GM23338 (cell line): Measurements from ENCODE around the gene PGAM1. TPM values are rescaled to one million over a fixed set of nuclear protein-coding genes. Genes with fewer than 3 reads are reported as not detected.

Source experiments
- ATAC-seq: fragments of 200-7000 bp; cut with Tn5 transposase; 3 replicates; pipeline ENCODE4 v1.9.1; 2020
- DNase-seq: peaks from one replicate; pipeline ENCODE4 v3.0.0-alpha.2; 2015; ENCODE audit warnings: low spot score
- H2AFZ ChIP-seq: fragments of 200-600 bp; sonication (generic); 2 replicates; pipeline ENCODE4 v1.8.0; 2016; ENCODE audit warnings: antibody characterized with exemption, mild to moderate bottlenecking, moderate library complexity
- H3F3A ChIP-seq: fragments of 200-600 bp; sonication (generic); replicated peaks from 2 replicates; pipeline ENCODE4 v1.8.0; 2017; ENCODE audit warnings: antibody characterized with exemption, mixed run types, low read depth
- H3K27ac ChIP-seq: fragments of 200-600 bp; sonication (generic); 2 replicates; pipeline ENCODE4 v1.6.1; 2016; ENCODE audit warnings: low read depth
- H3K27me3 ChIP-seq: fragments of 200-600 bp; sonication (generic); 2 replicates; pipeline ENCODE4 v1.8.0; 2016; ENCODE audit warnings: mild to moderate bottlenecking, mixed run types, moderate library complexity; ENCODE audit not compliant: insufficient read depth
- H3K36me3 ChIP-seq: fragments of 200-600 bp; sonication (generic); 2 replicates; pipeline ENCODE4 v1.8.0; 2016; ENCODE audit warnings: mild to moderate bottlenecking; ENCODE audit not compliant: insufficient read depth
- H3K4me1 ChIP-seq: fragments of 200-600 bp; sonication (generic); 2 replicates; pipeline ENCODE4 v1.8.0; 2016; ENCODE audit warnings: mild to moderate bottlenecking, moderate library complexity; ENCODE audit not compliant: insufficient read depth
- H3K4me2 ChIP-seq: fragments of 200-600 bp; sonication (generic); 2 replicates; pipeline ENCODE4 v1.7.1; 2017; ENCODE audit warnings: mixed run types
- H3K4me3 ChIP-seq: fragments of 200-600 bp; sonication (generic); 2 replicates; pipeline ENCODE4 v1.6.1; 2016; ENCODE audit warnings: mixed run types
- H3K79me2 ChIP-seq: fragments of 200-600 bp; sonication (generic); replicated peaks from 2 replicates; pipeline ENCODE4 v1.8.0; 2017; ENCODE audit warnings: mild to moderate bottlenecking; ENCODE audit not compliant: insufficient read depth
- H3K9me2 ChIP-seq: fragments of 200-600 bp; sonication (generic); 2 replicates; pipeline ENCODE4 v1.8.0; 2017; ENCODE audit not compliant: insufficient read depth
- H4K20me1 ChIP-seq: fragments of 200-600 bp; sonication (generic); replicated peaks from 2 replicates; pipeline ENCODE4 v1.8.0; 2017; ENCODE audit warnings: mild to moderate bottlenecking; ENCODE audit not compliant: insufficient read depth
- H3K27ac Mint-ChIP-seq: 2 replicates; pipeline ENCODE4 v1.8.0; 2020; ENCODE audit warnings: inconsistent platforms, mild to moderate bottlenecking, moderate library complexity, mixed read lengths
- H3K27me3 Mint-ChIP-seq: 3 replicates; pipeline ENCODE4 v1.8.0; 2022; ENCODE audit warnings: low read depth, mild to moderate bottlenecking, moderate library complexity, mixed read lengths, inconsistent platforms; ENCODE audit not compliant: insufficient read depth, poor library complexity
- H3K36me3 Mint-ChIP-seq: 3 replicates; pipeline ENCODE4 v1.8.0; 2021; ENCODE audit warnings: low read depth, mild to moderate bottlenecking, inconsistent platforms, moderate library complexity, mixed read lengths
- H3K4me1 Mint-ChIP-seq: 3 replicates; pipeline ENCODE4 v1.8.0; 2020; ENCODE audit warnings: mild to moderate bottlenecking, inconsistent platforms, mixed read lengths
- H3K4me3 Mint-ChIP-seq: 3 replicates; pipeline ENCODE4 v1.8.0; 2021; ENCODE audit warnings: moderate library complexity, mild to moderate bottlenecking, inconsistent platforms, mixed read lengths
- H3K9me3 Mint-ChIP-seq: 3 replicates; pipeline ENCODE4 v1.8.0; 2020; ENCODE audit warnings: moderate library complexity, mild to moderate bottlenecking, inconsistent platforms, mixed read lengths
- CREB1 ChIP-seq: fragments of 250-450 bp; sonication (Bioruptor Pico); IDR thresholded peaks from 2 replicates; pipeline ENCODE4 v1.5.0; 2020; ENCODE audit warnings: low read depth, mild to moderate bottlenecking, moderate library complexity
- CTCF ChIP-seq, 2 experiments: fragments of 200-600 bp in 1 of 2; sonication (generic) in 1 of 2; conservative IDR thresholded peaks; 2 replicates each; pipeline versions ENCODE4 v1.5.1 to v1.6.1; 2016 to 2017; ENCODE audit warnings: antibody characterized with exemption in 2 of 2, low read depth in 2 of 2, mild to moderate bottlenecking in 2 of 2, moderate library complexity in 1 of 2
- ETS1 ChIP-seq: IDR thresholded peaks from 2 replicates; pipeline ENCODE4 v1.6.1; 2016; ENCODE audit warnings: antibody characterized with exemption
- EZH2 ChIP-seq: fragments of 200-600 bp; sonication (generic); IDR thresholded peaks from one replicate; pipeline ENCODE4 v1.8.0; 2017; ENCODE audit warnings: antibody characterized with exemption, mild to moderate bottlenecking, low read depth; ENCODE audit not compliant: unreplicated experiment
- EZH2phosphoT487 ChIP-seq: fragments of 200-600 bp; sonication (generic); IDR thresholded peaks from one replicate; pipeline ENCODE4 v1.8.1; 2018; ENCODE audit warnings: antibody characterized with exemption; ENCODE audit not compliant: unreplicated experiment
- JUNB ChIP-seq: IDR thresholded peaks from one replicate; pipeline ENCODE4 v1.6.1; 2016; ENCODE audit warnings: antibody characterized with exemption; ENCODE audit not compliant: unreplicated experiment
- NANOG ChIP-seq: IDR thresholded peaks from 2 replicates; pipeline ENCODE4 v1.6.1; 2016; ENCODE audit warnings: antibody characterized with exemption, borderline replicate concordance
- POLR2AphosphoS5 ChIP-seq: IDR thresholded peaks from 2 replicates; pipeline ENCODE4 v1.6.1; 2016; ENCODE audit warnings: antibody characterized with exemption, low read depth
- STAT1 ChIP-seq: IDR thresholded peaks from one replicate; pipeline ENCODE4 v1.6.1; 2016; ENCODE audit warnings: antibody characterized with exemption; ENCODE audit not compliant: unreplicated experiment
- ZNF331 ChIP-seq: fragments of 250-450 bp; sonication (Bioruptor Pico); IDR thresholded peaks from 2 replicates; pipeline ENCODE4 v1.5.0; 2020; ENCODE audit warnings: low read depth, mild to moderate bottlenecking, moderate library complexity
- ZNF462 ChIP-seq: fragments of 250-450 bp; sonication (Bioruptor Pico); IDR thresholded peaks from 2 replicates; pipeline ENCODE4 v1.5.0; 2020; ENCODE audit warnings: mild to moderate bottlenecking, moderate library complexity
- polyA plus RNA-seq: library from polyadenylated mRNA; unstranded; fragments of >200 nt; fragmentation: Nextera tagmentation; extraction: Ambion mirVana; gene quantifications from 2 replicates; pipeline ENCODE4 v1.2.1, GENCODE V29; 2016
- total RNA-seq: library from RNA; depleted of rRNA; stranded (reverse); fragments of >200 nt; shearing (Covaris generic); gene quantifications from 2 replicates; pipeline ENCODE4 v1.2.3, GENCODE V29; 2014

The PGAM1 gene
- total and polyA plus RNA-seq, 2 experiments from 2014 or later = 497 to 930 TPM

- Histone ChIP-seq H2AFZ (peak within 1 kb of the TSS; percentile 72), H3K79me2 (peaks cover 63% of the 10 kb centered on the region), H4K20me1 (peaks cover 21% of the 10 kb centered on the region), H3K4me1 (peaks cover 11% of the 10 kb centered on the region), H3K9me2 (no peaks in the 10 kb centered on the region), H3F3A (0 out of 2 replicates have a peak, but pooled peaks cover 3% of the 10 kb centered on the region), H3K4me3 (peak within 1 kb of the TSS; percentile 88), H3K4me2 (peak within 1 kb of the TSS; percentile 91), H3K27me3 (no peaks in the 10 kb centered on the region), H3K36me3 (peaks cover 3% of the 10 kb centered on the region; the same call in 1 of the 2 replicates), H3K27ac (peak within 1 kb of the TSS; percentile 64)
- ATAC-seq = peak; percentile 95
- DNase-seq = peak; percentile 99
- TF ChIP-seq EZH2 (no peak), EZH2phosphoT487 (no peak), NANOG (no peak), CTCF (conservative IDR thresholded peaks at IDR 0.05; ENCODE audit: low read depth in 2 of 2) (0 out of 4 replicates have a peak, but pooled peaks of 1 of the 2 experiments have one; percentile 11), JUNB (no peak), ETS1 (peak; percentile 91), STAT1 (no peak), POLR2AphosphoS5 (peak; percentile 91)
- H3K27ac Mint-ChIP-seq = peak within 1 kb of the TSS; percentile 91
- H3K4me3 Mint-ChIP-seq = peak within 1 kb of the TSS; percentile 93
- H3K9me3 Mint-ChIP-seq = no peaks in the 10 kb centered on the region
- peaks cover 22% of the 10 kb centered on the region for H3K36me3 Mint-ChIP-seq
- H3K4me1 Mint-ChIP-seq = peaks cover 12% of the 10 kb centered on the region
- peaks cover 3% of the 10 kb centered on the region for H3K27me3 Mint-ChIP-seq
Measured at GRCh38 chr10:97445722-97446639, 20.0 kb downstream of the PGAM1 start, which contains the start of the genes EXOSC1 and ZDHHC16. Gene EXOSC1, minus strand, starts transcription at chr10:97446006. Its CDS starts 21 bp downstream, at chr10:97445985. Gene ZDHHC16, plus strand, starts transcription at chr10:97446175. Its CDS starts 5,501 bp downstream, at chr10:97451676.

GRCh38 chr10:97450828-97451227 is 24.8 kb downstream of the PGAM1 start:
- ATAC-seq = no peak
- no peak overlapping the region for H3K4me3 ChIP-seq
- H3K36me3 Mint-ChIP-seq = peaks cover 38% of the 10 kb centered on the region
- 0 out of 2 replicates have a peak, but pooled peaks cover 7% of the 10 kb centered on the region for H3F3A ChIP-seq
- peaks cover 11% of the 10 kb centered on the region for H3K27me3 Mint-ChIP-seq
- H3K9me2 ChIP-seq = no peaks in the 10 kb centered on the region
- H3K4me3 Mint-ChIP-seq = no peak overlapping the region
- no peaks in the 10 kb centered on the region for H3K9me3 Mint-ChIP-seq
- H3K79me2 ChIP-seq = peaks cover 56% of the 10 kb centered on the region
- H3K4me2 ChIP-seq = no peak overlapping the region
- no peaks in the 10 kb centered on the region for H3K27me3 ChIP-seq
- H2AFZ ChIP-seq = no peak overlapping the region
- DNase-seq = no peak
- H3K27ac Mint-ChIP-seq = no peak overlapping the region
- H3K27ac ChIP-seq = no peak overlapping the region
- peaks cover 12% of the 10 kb centered on the region; the same call in 1 of the 2 replicates for H3K36me3 ChIP-seq
- peaks cover 32% of the 10 kb centered on the region for H4K20me1 ChIP-seq
- peaks cover 11% of the 10 kb centered on the region for H3K4me1 ChIP-seq
- H3K4me1 Mint-ChIP-seq = peaks cover 8% of the 10 kb centered on the region
- TF ChIP-seq ZNF331 (no peak), ZNF462 (no peak), NANOG (no peak), CREB1 (CRISPR knock-in tag) (no peak), EZH2phosphoT487 (no peak)
